Fibroblast of pulmonary artery (primary cell): ENCODE measurements around the gene RFPL3.

Experiments
- DNase-seq: peaks from one replicate; pipeline ENCODE4 v3.0.0-alpha.2; 2010; ENCODE audit warnings: low read depth
- H3K4me3 ChIP-seq: replicated peaks from 2 replicates; pipeline ENCODE4 v1.5.1; 2011; ENCODE audit warnings: low read depth, mild to moderate bottlenecking, control low read depth, low read length, moderate library complexity
- CTCF ChIP-seq: IDR thresholded peaks from 2 replicates; pipeline ENCODE4 v1.5.1; 2011; ENCODE audit warnings: mild to moderate bottlenecking, control low read depth, low read length, inconsistent platforms; ENCODE audit errors: missing control alignments

RFPL3 gene

GRCh38 chr22:32364210-32364609 lies 6.5 kb downstream of the RFPL3 start:
- H3K4me3 ChIP-seq: no peak overlapping the region
- no peak for TF ChIP-seq CTCF
- no peak for DNase-seq

- TF ChIP-seq CTCF: no peak
- DNase-seq: no peak
- no peak overlapping the region for H3K4me3 ChIP-seq
Observed at GRCh38 chr22:32375678-32376450, 18.2 kb downstream of the RFPL3 start.

- H3K4me3 ChIP-seq: no peak overlapping the region
- DNase-seq: no peak
- no peak for TF ChIP-seq CTCF
Observed at GRCh38 chr22:32376681-32377080, 19.0 kb downstream of the RFPL3 start.

- peak; percentile 29 for DNase-seq
Observed at GRCh38 chr22:32378707-32379272, 21.1 kb downstream of the RFPL3 start.

GRCh38 chr22:32380991-32381390 lies 23.3 kb downstream of the RFPL3 start:
- no peak for DNase-seq
- no peak for TF ChIP-seq CTCF
- H3K4me3 ChIP-seq: no peak overlapping the region

More at GRCh38 chr22:32378707-32379272, 21.1 kb downstream of the RFPL3 start:
- TF ChIP-seq CTCF: peak; percentile 61
- no peak overlapping the region for H3K4me3 ChIP-seq

GRCh38 chr22:32385681-32386080 lies 28.0 kb downstream of the RFPL3 start:
- TF ChIP-seq CTCF: no peak
- no peak overlapping the region for H3K4me3 ChIP-seq
- DNase-seq: no peak
